NCI-H748 treated with DMSO at 0.1 percent for 48 hours (cell line): ENCODE results near the gene MADCAM1.
A peak's percentile ranks its signal among the peaks of the same experiment; 100 is the strongest.

Source experiments
- DNase-seq: peaks from one replicate; lab custom pipeline; 2025; lab: John Stamatoyannopoulos, UW

The MADCAM1 gene

GRCh38 chr19:532561-533363 lies 36.5 kb downstream of the MADCAM1 start:
- peak; percentile 5 for DNase-seq

- no peak for DNase-seq
These were observed 37.2 kb downstream of the MADCAM1 start for GRCh38 chr19:533364-534058.

GRCh38 chr19:534088-534487 lies 37.8 kb downstream of the MADCAM1 start:
- no peak for DNase-seq

- no peak for DNase-seq
These were observed 38.9 kb downstream of the MADCAM1 start for GRCh38 chr19:535017-535835.

GRCh38 chr19:536031-536880 lies 40.0 kb downstream of the MADCAM1 start:
- DNase-seq: no peak

GRCh38 chr19:536881-537404 lies 40.7 kb downstream of the MADCAM1 start:
- DNase-seq: no peak

- DNase-seq: no peak
These were observed 42.5 kb downstream of the MADCAM1 start for GRCh38 chr19:538641-539428.

GRCh38 chr19:539429-540030 lies 43.2 kb downstream of the MADCAM1 start:
- DNase-seq: no peak

GRCh38 chr19:540867-541637 lies 44.8 kb downstream of the MADCAM1 start:
- no peak for DNase-seq

- DNase-seq: no peak
These were observed 45.4 kb downstream of the MADCAM1 start for GRCh38 chr19:541699-542098.

- DNase-seq: no peak
These were observed 46.0 kb downstream of the MADCAM1 start for GRCh38 chr19:542173-542866.

GRCh38 chr19:543910-544608 lies 47.8 kb downstream of the MADCAM1 start, which contains the start of gene GZMM:
GZMM (plus strand) TSS chr19:544053; CDS start chr19:544072, 19 bp downstream.
- no peak for DNase-seq

GRCh38 chr19:547117-547516 lies 50.8 kb downstream of the MADCAM1 start:
- no peak for DNase-seq

GRCh38 chr19:547836-548720 lies 51.8 kb downstream of the MADCAM1 start:
- DNase-seq: no peak

GRCh38 chr19:548886-549830 lies 52.9 kb downstream of the MADCAM1 start:
- no peak for DNase-seq

- DNase-seq: no peak
These were observed 58.5 kb downstream of the MADCAM1 start for GRCh38 chr19:554817-555216.
